Stimulated activated CD8-positive, alpha-beta memory T cell treated with anti-CD3 and anti-CD28 coated beads, Interleukin-4, amount 100 ng/mL, for 1 hour (primary cell): Measurements from ENCODE around the gene MPV17.
"Not testable (repeated sequence)": the region's sequence is repeated elsewhere in the genome, so short reads cannot be mapped to it uniquely, and the experiment has no call there.

ENCODE experiments used
- DNase-seq, 2 donors: peaks; one replicate each; pipeline ENCODE4 v3.0.0-alpha.2; 2020; ENCODE audit warnings: low read depth in 2 of 2, low spot score in 1 of 2

MPV17 gene

GRCh38 chr2:27300606-27301005 lies 22.3 kb downstream of the MPV17 start:
- not testable (repeated sequence) for DNase-seq

- DNase-seq = no peak
Observed at GRCh38 chr2:27298391-27299080, 24.4 kb downstream of the MPV17 start.

GRCh38 chr2:27297195-27297594 lies 25.7 kb downstream of the MPV17 start:
- DNase-seq = no peak

- DNase-seq = no peak
Observed at GRCh38 chr2:27296481-27296880, 26.4 kb downstream of the MPV17 start.

- no peak for DNase-seq
Observed at GRCh38 chr2:27294928-27295327, 28.0 kb downstream of the MPV17 start.

GRCh38 chr2:27291865-27292264 lies 31.0 kb downstream of the MPV17 start:
- DNase-seq = no peak

- no peak for DNase-seq
Observed at GRCh38 chr2:27290549-27290948, 32.3 kb downstream of the MPV17 start.

GRCh38 chr2:27288610-27289009 lies 34.3 kb downstream of the MPV17 start:
- no peak for DNase-seq

GRCh38 chr2:27285481-27285880 lies 37.4 kb downstream of the MPV17 start:
- DNase-seq = no peak

GRCh38 chr2:27284996-27285395 lies 37.9 kb downstream of the MPV17 start:
- no peak for DNase-seq

- no peak for DNase-seq
Observed at GRCh38 chr2:27282892-27283291, 40.0 kb downstream of the MPV17 start.

GRCh38 chr2:27281855-27282559 lies 40.9 kb downstream of the MPV17 start, which contains the start of gene TRIM54:
TSS of gene TRIM54 (plus strand) at chr2:27282429. CDS start at chr2:27282732, 303 bp downstream.
- no peak for DNase-seq

- DNase-seq = no peak
Observed at GRCh38 chr2:27281442-27281841, 41.5 kb downstream of the MPV17 start.

GRCh38 chr2:27280826-27281225 lies 42.1 kb downstream of the MPV17 start:
- DNase-seq = no peak

- DNase-seq = no peak
Observed at GRCh38 chr2:27278010-27278409, 44.9 kb downstream of the MPV17 start.

GRCh38 chr2:27275211-27276150 lies 47.4 kb downstream of the MPV17 start, which contains the start of gene DNAJC5G:
TSS of gene DNAJC5G (plus strand) at chr2:27275433. CDS start at chr2:27276729, 1,296 bp downstream.
- DNase-seq = no peak

- DNase-seq = not testable (repeated sequence)
Observed at GRCh38 chr2:27272537-27273522, 50.1 kb downstream of the MPV17 start.

GRCh38 chr2:27271631-27272340 lies 51.1 kb downstream of the MPV17 start:
- no peak for DNase-seq

GRCh38 chr2:27270670-27271069 lies 52.2 kb downstream of the MPV17 start:
- DNase-seq = no peak

- DNase-seq = no peak
Observed at GRCh38 chr2:27270131-27270530, 52.8 kb downstream of the MPV17 start.
